Heart left ventricle (tissue), 16 donors: ENCODE measurements around the gene CDH20. TPM values are rescaled to one million over a fixed set of nuclear protein-coding genes. Genes with fewer than 3 reads are reported as not detected.

Source experiments
- ATAC-seq, 4 donors: fragments of 200-7000 bp; cut with Tn5 transposase; one replicate each; pipeline ENCODE4 v1.9.1; 2020 to 2022; ENCODE audit warnings: moderate library complexity in 4 of 4, mild to moderate bottlenecking in 3 of 4, moderate number of reproducible peaks in 1 of 4
- DNase-seq, 5 donors: peaks; one replicate each; pipeline ENCODE4 v3.0.0-alpha.2; 2020
- H3K27ac ChIP-seq, 12 donors: fragments of 200-600 bp; sonication (generic) in 4 of 12; one replicate each; pipeline versions ENCODE4 v1.5.0 to v1.8.0; 2016 to 2022; ENCODE audit warnings: mild to moderate bottlenecking in 2 of 12
- H3K27me3 ChIP-seq, 9 donors: fragments of 200-600 bp; sonication (generic) in 2 of 9; one replicate each; pipeline versions ENCODE4 v1.5.1 to v1.8.0; 2016 to 2022; ENCODE audit warnings: mild to moderate bottlenecking in 3 of 9
- H3K36me3 ChIP-seq, 9 donors: fragments of 200-600 bp; sonication (generic) in 2 of 9; one replicate each; pipeline versions ENCODE4 v1.5.0 to v1.8.0; 2018 to 2022; ENCODE audit warnings: mild to moderate bottlenecking in 2 of 9
- H3K4me1 ChIP-seq, 12 donors: fragments of 200-600 bp; sonication (generic) in 4 of 12; one replicate each; pipeline versions ENCODE4 v1.5.0 to v1.8.0; 2016 to 2022; ENCODE audit warnings: mild to moderate bottlenecking in 3 of 12
- H3K4me3 ChIP-seq, 12 donors: fragments of 200-600 bp; sonication (generic) in 4 of 12; one replicate each; pipeline versions ENCODE4 v1.5.0 to v1.8.0; 2017 to 2022; ENCODE audit warnings: mild to moderate bottlenecking in 9 of 12, moderate library complexity in 4 of 12
- H3K9me3 ChIP-seq, 12 donors: fragments of 200-600 bp; sonication (generic) in 4 of 12; one replicate each; pipeline versions ENCODE4 v1.5.0 to v1.8.0; 2016 to 2022; ENCODE audit warnings: mild to moderate bottlenecking in 1 of 12
- POLR2A ChIP-seq, 2 donors: fragments of 450-650 bp; IDR thresholded peaks; one replicate each; pipeline ENCODE4 v1.6.1; 2017; ENCODE audit warnings: antibody characterized with exemption in 2 of 2, mild to moderate bottlenecking in 2 of 2, moderate library complexity in 2 of 2
- WGBS, 4 donors: extraction: QIAGEN DNeasy Blood & Tissue Kit in 2 of 4; methylation state at CpG; one replicate each; pipeline versions ENCODE4 v1.1.5 to v1.1.7; 2013 to 2018; 5-methylcytosine and 5-hydroxymethylcytosine counted together
- intact Hi-C, 10 donors: fragments of 100-400 bp; cut with DNase I; formaldehyde crosslinking; loops; one replicate each; pipeline versions ENCODE4 v1.11.1 to v1.14.2; 2022
- polyA plus RNA-seq, 2 donors: library from polyadenylated mRNA; stranded (reverse); fragments of 200-250 nt; gene quantifications; one replicate each; pipeline ENCODE4 v1.2.3, GENCODE V29; 2013
- total RNA-seq, 9 donors: library from RNA; depleted of rRNA in 2 of 9; stranded (reverse); fragments of >200 nt in 2 of 9; fragmentation: NEBNext Ultra II Directional in 3 of 9; extraction: Animal tissue kit (Norgen Biotek cat#: 25700) in 3 of 9; gene quantifications; one replicate each; pipeline versions ENCODE4 v1.1.0 to v1.2.4, GENCODE V29; 2016 to 2023
- TF ChIP-seq, protein P1 (sequence below), 12 donors: fragments of 200-600 bp; sonication (generic) in 4 of 12; IDR thresholded peaks; one replicate each; pipeline versions ENCODE4 v1.5.0 to v1.8.0; 2018 to 2022; ENCODE audit warnings: antibody characterized with exemption in 12 of 12, mild to moderate bottlenecking in 5 of 12
- donor health status: ischemic (EF 13 %, LVEDD 7.1; RV severe dilation, severe dysfunction).
- donor health status: healthy with polysubstance abuse.
- donor health status: DM: no; HTN: yes; CAD: no.
- donor health status: DM: no; HTN: no; CAD: no.
- donor health status: ischemic (EF 25% LVEDD 6.9; RV normal size, moderate dysfunction).
- donor health status: ischemic (EF 25% LVEDD 5.7; RV mildly dilated, moderate dysfunction).
- donor health status: healthy.
- donor health status: DM: yes; HTN: yes; CAD: no.
- donor health status: ischemic (EF 35%, LVEDD 5.7; RV mildly dilated, moderate dysfunction).
- donor health status: nonischemic (EF 11% LVEDD 7.7; RV severe dilation, severe dysfunction).
- donor health status: DM: yes; HTN: yes; CAD: no.
- donor health status: PGD.
- donor health status: ischemic (EF 29% LVEDD 5.4; RV normal size, mild dysfunction).
- donor health status: nonischemic (EF 23%, LVEDD 6.1; RV moderate dilation, normal function).

Gene CDH20
- total and polyA plus RNA-seq, 11 donors, result 0.03 to 0.20 (median 0.15) TPM; not detected in 8

- Histone ChIP-seq H3K9me3 (peaks cover 0 to 3% (median 0%) of the 10 kb centered on the region in 12 donors), H3K27ac (no peak overlapping the region), H3K27me3 (no peaks in the 10 kb centered on the region), H3K36me3 (no peaks in the 10 kb centered on the region), H3K4me3 (no peak overlapping the region), H3K4me1 (no peaks in the 10 kb centered on the region)
- TF ChIP-seq POLR2A (IDR thresholded peaks at IDR 0.05), result no peak
- TF ChIP-seq, protein P1, sequence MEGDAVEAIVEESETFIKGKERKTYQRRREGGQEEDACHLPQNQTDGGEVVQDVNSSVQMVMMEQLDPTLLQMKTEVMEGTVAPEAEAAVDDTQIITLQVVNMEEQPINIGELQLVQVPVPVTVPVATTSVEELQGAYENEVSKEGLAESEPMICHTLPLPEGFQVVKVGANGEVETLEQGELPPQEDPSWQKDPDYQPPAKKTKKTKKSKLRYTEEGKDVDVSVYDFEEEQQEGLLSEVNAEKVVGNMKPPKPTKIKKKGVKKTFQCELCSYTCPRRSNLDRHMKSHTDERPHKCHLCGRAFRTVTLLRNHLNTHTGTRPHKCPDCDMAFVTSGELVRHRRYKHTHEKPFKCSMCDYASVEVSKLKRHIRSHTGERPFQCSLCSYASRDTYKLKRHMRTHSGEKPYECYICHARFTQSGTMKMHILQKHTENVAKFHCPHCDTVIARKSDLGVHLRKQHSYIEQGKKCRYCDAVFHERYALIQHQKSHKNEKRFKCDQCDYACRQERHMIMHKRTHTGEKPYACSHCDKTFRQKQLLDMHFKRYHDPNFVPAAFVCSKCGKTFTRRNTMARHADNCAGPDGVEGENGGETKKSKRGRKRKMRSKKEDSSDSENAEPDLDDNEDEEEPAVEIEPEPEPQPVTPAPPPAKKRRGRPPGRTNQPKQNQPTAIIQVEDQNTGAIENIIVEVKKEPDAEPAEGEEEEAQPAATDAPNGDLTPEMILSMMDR (IDR thresholded peaks at IDR 0.05), result no peak
- ATAC-seq (no peak), DNase-seq (no peak)
- intact Hi-C loops, result no loop called here
Observed at GRCh38 chr18:61352611-61353010, 19.4 kb downstream of the CDH20 start.

DNA sequence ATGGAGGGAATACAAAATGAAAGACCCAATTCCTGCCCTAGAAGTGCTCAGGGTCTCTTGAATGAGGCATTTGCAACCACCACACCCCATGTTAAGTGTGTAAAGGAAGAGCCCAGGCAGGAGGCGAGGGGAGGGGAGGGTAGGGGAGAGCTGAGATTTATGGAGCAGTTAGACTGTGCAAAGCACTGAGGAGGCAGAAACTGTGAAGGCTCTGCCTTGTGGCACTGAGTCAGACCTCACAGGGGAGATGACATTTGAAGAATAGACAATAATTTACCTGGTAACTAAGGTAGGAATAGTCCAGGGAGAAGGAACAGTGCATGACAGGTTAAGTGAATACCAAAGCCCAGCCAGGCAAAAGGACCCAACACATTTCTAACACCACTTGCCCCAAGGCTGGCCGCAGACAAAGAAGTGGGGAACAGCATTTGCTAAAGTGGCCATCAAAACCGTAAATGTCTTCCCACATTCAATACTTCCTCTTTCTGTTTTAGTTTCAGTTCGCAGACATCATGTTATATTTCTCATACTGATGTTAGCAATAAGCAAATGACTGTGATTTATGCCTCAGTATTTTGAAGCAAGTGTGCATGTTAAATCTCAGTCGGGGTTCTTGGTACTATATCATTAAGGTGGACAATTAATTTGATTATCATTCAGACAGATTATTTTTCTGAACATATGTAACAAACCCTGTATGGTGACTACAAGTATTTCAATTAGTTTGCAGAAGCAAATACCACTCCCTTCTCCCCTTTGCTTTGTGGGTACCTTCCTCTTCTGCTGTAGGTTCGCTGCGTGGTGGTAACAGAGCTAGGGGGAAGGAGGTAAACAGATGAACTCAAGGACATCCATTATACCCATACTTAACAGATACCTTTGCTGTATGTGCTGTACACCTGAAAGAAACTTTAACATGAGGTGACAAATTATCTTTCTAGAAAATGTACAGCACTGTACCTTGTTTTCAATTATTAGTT lies 27.5 kb downstream of the CDH20 start:
- Histone ChIP-seq H3K4me1 (no peaks in the 10 kb centered on the region), H3K4me3 (no peak overlapping the region), H3K9me3 (peaks cover 0 to 3% (median 0%) of the 10 kb centered on the region in 12 donors), H3K27ac (no peak overlapping the region), H3K36me3 (no peaks in the 10 kb centered on the region), H3K27me3 (peaks cover 0 to 7% (median 0%) of the 10 kb centered on the region in 9 donors)
- ATAC-seq, result no peak
- intact Hi-C loops, result loop anchor here in 1 of 10 donors (10.0 kb wide), 1 partner anchor 56 kb away; no protein-coding TSS in a partner anchor
- 70 to 79% (median 72%) methylated on average over 7 of the region's 7 CpGs for WGBS, 4 donors
- TF ChIP-seq POLR2A (IDR thresholded peaks at IDR 0.05), result no peak
- TF ChIP-seq, protein P1 (IDR thresholded peaks at IDR 0.05), result no peak
- DNase-seq, result no peak

DNA sequence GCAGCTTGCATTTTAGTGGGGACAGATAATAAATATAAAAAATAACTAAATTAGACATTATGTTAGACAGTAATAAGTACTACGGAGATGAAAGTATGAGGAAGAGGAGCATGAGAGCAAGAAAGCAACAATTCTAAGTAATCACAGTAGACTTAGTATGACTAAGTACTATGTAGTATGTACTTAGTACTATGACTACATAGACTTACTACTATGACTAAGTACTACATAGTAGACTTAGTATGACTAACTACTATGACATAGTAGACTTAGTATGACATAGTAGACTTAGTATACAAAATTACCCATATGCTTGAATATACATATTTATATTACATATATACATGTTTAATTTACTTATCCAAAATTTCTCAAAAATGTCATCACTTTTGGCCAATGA lies 29.3 kb downstream of the CDH20 start:
- no peak for DNase-seq
- Histone ChIP-seq H3K4me3 (no peak overlapping the region), H3K27ac (no peak overlapping the region), H3K4me1 (no peaks in the 10 kb centered on the region), H3K36me3 (no peaks in the 10 kb centered on the region), H3K27me3 (peaks cover 0 to 7% (median 0%) of the 10 kb centered on the region in 9 donors), H3K9me3 (peaks cover 0 to 1% (median 0%) of the 10 kb centered on the region in 12 donors)
- WGBS, 4 donors, result 83 to 94% (median 89%) methylated on average over 1 of the region's 1 CpG
- no peak for ATAC-seq
- no peak for TF ChIP-seq POLR2A (IDR thresholded peaks at IDR 0.05)
- TF ChIP-seq, protein P1 (IDR thresholded peaks at IDR 0.05), result no peak
- intact Hi-C loops, result loop anchor here in 1 of 10 donors (10.0 kb wide), 1 partner anchor 58 kb away; no protein-coding TSS in a partner anchor

DNA sequence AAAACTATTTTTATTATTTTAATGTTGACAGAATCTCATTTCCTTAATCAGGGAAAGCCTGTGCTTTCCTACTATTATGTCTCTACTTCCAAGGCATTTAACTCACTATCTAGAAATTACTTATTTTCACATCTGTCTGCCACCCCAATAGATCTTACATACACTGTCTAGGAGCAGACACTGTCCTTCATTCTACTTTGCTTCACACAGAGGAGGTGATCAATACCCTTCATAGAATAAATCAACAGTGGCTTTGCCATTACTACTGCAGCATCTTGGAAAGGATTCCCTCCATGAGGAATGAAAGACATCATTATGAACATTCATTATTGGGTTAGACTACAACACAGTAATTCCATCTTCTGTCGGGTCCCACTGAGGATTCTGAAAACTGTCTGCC lies 31.7 kb downstream of the CDH20 start:
- Histone ChIP-seq H3K4me3 (no peak overlapping the region), H3K9me3 (no peaks in the 10 kb centered on the region), H3K4me1 (no peaks in the 10 kb centered on the region), H3K36me3 (no peaks in the 10 kb centered on the region), H3K27me3 (peaks cover 0 to 7% (median 0%) of the 10 kb centered on the region in 9 donors), H3K27ac (no peak overlapping the region)
- DNase-seq (no peak), ATAC-seq (no peak)
- intact Hi-C loops, result loop anchor here in 1 of 10 donors (10.0 kb wide), 1 partner anchor 60 kb away; no protein-coding TSS in a partner anchor
- TF ChIP-seq, protein P1 (IDR thresholded peaks at IDR 0.05), result no peak
- no peak for TF ChIP-seq POLR2A (IDR thresholded peaks at IDR 0.05)
- WGBS, 4 donors, result 80 to 96% (median 85%) methylated on average over 1 of the region's 1 CpG
